Ovary (tissue), 3 donors: ENCODE data around the gene HNRNPUL1.

Source experiments
- EP300 ChIP-seq: sonication (generic); formaldehyde crosslinking; IDR thresholded peaks from one replicate; pipeline ENCODE4 v1.6.1; 2017; ENCODE audit warnings: antibody characterized with exemption
- POLR2A ChIP-seq: fragments of 450-650 bp; IDR thresholded peaks from one replicate; pipeline ENCODE4 v1.6.1; 2017; ENCODE audit warnings: antibody characterized with exemption, mild to moderate bottlenecking, moderate library complexity
- TF ChIP-seq, protein P1 (sequence below), 3 donors: fragments of 450-650 bp in 2 of 3; fragments of 200-600 bp in 1 of 3; IDR thresholded peaks; one replicate each; pipeline versions ENCODE4 v1.5.1 to v1.8.0; 2016 to 2022; ENCODE audit warnings: antibody characterized with exemption in 3 of 3, mild to moderate bottlenecking in 1 of 3
- donor health status: DM: no; HTN: no; CAD: no.

DNA sequence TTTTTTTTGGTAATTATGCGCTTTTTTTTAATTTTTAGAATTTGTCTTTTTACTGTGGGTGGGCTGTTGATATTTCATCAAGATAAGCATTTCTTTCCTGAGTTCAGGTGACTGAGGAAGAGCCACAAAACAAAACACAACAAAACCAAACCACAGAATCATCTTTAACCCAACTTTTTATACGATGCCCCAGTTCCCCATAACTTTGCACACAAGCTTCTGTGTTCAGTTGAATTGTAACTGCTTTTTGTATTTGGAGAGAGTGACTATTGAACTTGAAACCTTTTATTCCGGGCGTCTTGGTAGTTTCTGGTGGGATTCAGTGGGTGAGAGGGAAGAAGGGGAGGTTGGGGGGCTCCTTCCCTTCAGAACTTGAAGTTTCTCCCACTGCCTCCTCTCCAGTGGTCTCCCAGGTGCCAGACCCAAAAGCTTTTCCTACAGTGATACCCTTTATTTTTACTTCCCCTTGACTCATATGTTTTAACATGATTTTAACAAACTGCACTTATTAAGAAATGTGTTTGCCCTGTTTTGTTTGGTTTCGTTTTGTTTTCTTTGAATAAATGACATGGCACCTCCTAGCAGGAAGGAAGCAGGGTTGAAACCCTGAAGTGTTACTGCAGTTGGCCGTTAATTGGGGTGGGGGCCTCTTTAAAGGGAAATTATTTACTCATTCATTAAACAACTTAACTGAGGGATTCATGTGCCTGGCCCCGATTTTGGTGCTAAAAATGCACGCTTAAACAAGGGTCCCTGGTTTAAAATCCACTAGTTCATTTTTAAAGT, 43.1 kb downstream of the HNRNPUL1 start:
- no peak for TF ChIP-seq POLR2A
- TF ChIP-seq, protein P1, sequence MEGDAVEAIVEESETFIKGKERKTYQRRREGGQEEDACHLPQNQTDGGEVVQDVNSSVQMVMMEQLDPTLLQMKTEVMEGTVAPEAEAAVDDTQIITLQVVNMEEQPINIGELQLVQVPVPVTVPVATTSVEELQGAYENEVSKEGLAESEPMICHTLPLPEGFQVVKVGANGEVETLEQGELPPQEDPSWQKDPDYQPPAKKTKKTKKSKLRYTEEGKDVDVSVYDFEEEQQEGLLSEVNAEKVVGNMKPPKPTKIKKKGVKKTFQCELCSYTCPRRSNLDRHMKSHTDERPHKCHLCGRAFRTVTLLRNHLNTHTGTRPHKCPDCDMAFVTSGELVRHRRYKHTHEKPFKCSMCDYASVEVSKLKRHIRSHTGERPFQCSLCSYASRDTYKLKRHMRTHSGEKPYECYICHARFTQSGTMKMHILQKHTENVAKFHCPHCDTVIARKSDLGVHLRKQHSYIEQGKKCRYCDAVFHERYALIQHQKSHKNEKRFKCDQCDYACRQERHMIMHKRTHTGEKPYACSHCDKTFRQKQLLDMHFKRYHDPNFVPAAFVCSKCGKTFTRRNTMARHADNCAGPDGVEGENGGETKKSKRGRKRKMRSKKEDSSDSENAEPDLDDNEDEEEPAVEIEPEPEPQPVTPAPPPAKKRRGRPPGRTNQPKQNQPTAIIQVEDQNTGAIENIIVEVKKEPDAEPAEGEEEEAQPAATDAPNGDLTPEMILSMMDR (IDR thresholded peaks at IDR 0.05): no peak
- TF ChIP-seq EP300: no peak
